HepG2 (cell line): ENCODE measurements around the gene WWP2. TPM values are rescaled to one million over a fixed set of nuclear protein-coding genes. Genes with fewer than 3 reads are reported as not detected.

Experiments
- ATF7 ChIP-seq, 2 experiments: fragments of 450-650 bp in 1 of 2; sonication (generic) in 1 of 2; formaldehyde crosslinking in 1 of 2; IDR thresholded peaks; 2 replicates each; pipeline versions ENCODE4 v1.4.0 to v1.6.1; 2016 to 2020; ENCODE audit warnings: antibody characterized with exemption in 1 of 2, mild to moderate bottlenecking in 1 of 2, missing genetic modification reagents in 1 of 2
- CBFB ChIP-seq: sonication (generic); formaldehyde crosslinking; IDR thresholded peaks from 2 replicates; pipeline ENCODE4 v1.4.0; 2020; ENCODE audit warnings: missing genetic modification reagents
- EEA1 ChIP-seq: sonication (generic); formaldehyde crosslinking; IDR thresholded peaks from 2 replicates; pipeline ENCODE4 v1.5.1; 2020; ENCODE audit warnings: mild to moderate bottlenecking, missing genetic modification reagents, borderline replicate concordance
- FOSL2 ChIP-seq: sonication (generic); formaldehyde crosslinking; IDR thresholded peaks from 2 replicates; pipeline ENCODE4 v1.4.0; 2020; ENCODE audit warnings: missing genetic modification reagents
- GABPB1 ChIP-seq: IDR thresholded peaks from 2 replicates; pipeline ENCODE4 v1.6.1; 2016; ENCODE audit warnings: mild to moderate bottlenecking, missing genetic modification reagents, moderate library complexity, missing compliant biosample characterization
- HMG20A ChIP-seq: IDR thresholded peaks from 2 replicates; pipeline ENCODE4 v1.6.1; 2016; ENCODE audit warnings: borderline replicate concordance
- HOXA7 ChIP-seq: sonication (generic); formaldehyde crosslinking; IDR thresholded peaks from 2 replicates; pipeline ENCODE4 v1.8.1; 2022; ENCODE audit warnings: mild to moderate bottlenecking, missing genetic modification reagents, moderate library complexity
- MAFK ChIP-seq, 2 experiments: IDR thresholded peaks in 1 of 2; conservative IDR thresholded peaks in 1 of 2; 2 replicates each; pipeline ENCODE4 v1.6.1; 2011; ENCODE audit warnings: improper control_type of control experiment in 2 of 2, low read length in 2 of 2
- MEIS1 ChIP-seq: sonication (generic); formaldehyde crosslinking; IDR thresholded peaks from 2 replicates; pipeline ENCODE4 v1.9.0; 2021; ENCODE audit warnings: mild to moderate bottlenecking, missing genetic modification reagents, moderate library complexity, borderline replicate concordance
- YEATS2 ChIP-seq: sonication (generic); formaldehyde crosslinking; IDR thresholded peaks from 2 replicates; pipeline ENCODE4 v1.4.0; 2020; ENCODE audit warnings: missing genetic modification reagents, borderline replicate concordance
- ZNF121 ChIP-seq: sonication (generic); formaldehyde crosslinking; IDR thresholded peaks from 2 replicates; pipeline ENCODE4 v1.5.0; 2020; ENCODE audit warnings: mild to moderate bottlenecking, missing genetic modification reagents
- ZNF143 ChIP-seq: sonication (generic); formaldehyde crosslinking; IDR thresholded peaks from 2 replicates; pipeline ENCODE4 v1.4.0; 2020; ENCODE audit warnings: missing genetic modification reagents
- ZNF207 ChIP-seq: fragments of 450-650 bp; IDR thresholded peaks from 2 replicates; pipeline ENCODE4 v1.6.1; 2016; ENCODE audit warnings: antibody characterized with exemption, borderline replicate concordance
- ZNF510 ChIP-seq: sonication (generic); formaldehyde crosslinking; IDR thresholded peaks from 2 replicates; pipeline ENCODE4 v1.4.0; 2020; ENCODE audit warnings: low read depth, mild to moderate bottlenecking, missing genetic modification reagents
- ZNF577 ChIP-seq: sonication (generic); formaldehyde crosslinking; IDR thresholded peaks from 2 replicates; pipeline ENCODE4 v1.4.0; 2020; ENCODE audit warnings: mild to moderate bottlenecking, low read depth, missing genetic modification reagents, borderline replicate concordance
- ZNF652 ChIP-seq: IDR thresholded peaks from 2 replicates; pipeline ENCODE4 v1.6.1; 2016; ENCODE audit warnings: low read depth, borderline replicate concordance
- ZNF747 ChIP-seq: sonication (generic); formaldehyde crosslinking; IDR thresholded peaks from 2 replicates; pipeline ENCODE4 v1.8.1; 2023; ENCODE audit warnings: missing genetic modification reagents, mild to moderate bottlenecking, borderline replicate concordance
- ZNF761 ChIP-seq: sonication (generic); formaldehyde crosslinking; conservative IDR thresholded peaks from 2 replicates; pipeline ENCODE4 v1.4.0; 2020; ENCODE audit warnings: mild to moderate bottlenecking, missing genetic modification reagents
- ZNF772 ChIP-seq: sonication (generic); formaldehyde crosslinking; IDR thresholded peaks from 2 replicates; pipeline ENCODE4 v1.5.0; 2020; ENCODE audit warnings: mild to moderate bottlenecking, missing genetic modification reagents
- polyA plus RNA-seq, 8 experiments: library from polyadenylated mRNA; depleted of rRNA in 3 of 8; stranded (reverse) in 7 of 8; unstranded in 1 of 8; fragments of >200 nt; fragmentation: Illumina TruSeq in 4 of 8; extraction: Trizol in 4 of 8; gene quantifications; 2 replicates each; pipeline versions ENCODE4 v1.2.1 to v1.2.3, GENCODE V29; 2011 to 2016; ENCODE audit warnings: low read depth in 4 of 8, missing spikeins in 1 of 8, mixed read lengths in 1 of 8; ENCODE audit not compliant: insufficient read depth in 1 of 8
- total RNA-seq, 5 experiments: library from RNA; depleted of rRNA; stranded (reverse); fragments of >200 nt; fragmentation: Illumina TruSeq; extraction: Trizol; gene quantifications; 2 replicates each; pipeline ENCODE4 v1.2.3, GENCODE V29; 2016; ENCODE audit warnings: low read depth in 1 of 5
- TF ChIP-seq, protein P1 (sequence below): sonication (generic); formaldehyde crosslinking; IDR thresholded peaks from 2 replicates; pipeline ENCODE4 v1.4.0; 2020; ENCODE audit warnings: missing genetic modification reagents, borderline replicate concordance
- TF ChIP-seq, protein P2 (sequence below): sonication (generic); formaldehyde crosslinking; IDR thresholded peaks from 2 replicates; pipeline ENCODE4 v1.5.0; 2020; ENCODE audit warnings: missing genetic modification reagents
- TF ChIP-seq, protein P3 (sequence below): sonication (generic); formaldehyde crosslinking; IDR thresholded peaks from 2 replicates; pipeline ENCODE4 v1.4.0; 2020; ENCODE audit warnings: missing genetic modification reagents

The WWP2 gene
- total and polyA plus RNA-seq, 2 of the 13 experiments (the other 11 are each of a cell fraction or from before 2014, with no cell fraction given) = 11.4 to 28.2 TPM

DNA sequence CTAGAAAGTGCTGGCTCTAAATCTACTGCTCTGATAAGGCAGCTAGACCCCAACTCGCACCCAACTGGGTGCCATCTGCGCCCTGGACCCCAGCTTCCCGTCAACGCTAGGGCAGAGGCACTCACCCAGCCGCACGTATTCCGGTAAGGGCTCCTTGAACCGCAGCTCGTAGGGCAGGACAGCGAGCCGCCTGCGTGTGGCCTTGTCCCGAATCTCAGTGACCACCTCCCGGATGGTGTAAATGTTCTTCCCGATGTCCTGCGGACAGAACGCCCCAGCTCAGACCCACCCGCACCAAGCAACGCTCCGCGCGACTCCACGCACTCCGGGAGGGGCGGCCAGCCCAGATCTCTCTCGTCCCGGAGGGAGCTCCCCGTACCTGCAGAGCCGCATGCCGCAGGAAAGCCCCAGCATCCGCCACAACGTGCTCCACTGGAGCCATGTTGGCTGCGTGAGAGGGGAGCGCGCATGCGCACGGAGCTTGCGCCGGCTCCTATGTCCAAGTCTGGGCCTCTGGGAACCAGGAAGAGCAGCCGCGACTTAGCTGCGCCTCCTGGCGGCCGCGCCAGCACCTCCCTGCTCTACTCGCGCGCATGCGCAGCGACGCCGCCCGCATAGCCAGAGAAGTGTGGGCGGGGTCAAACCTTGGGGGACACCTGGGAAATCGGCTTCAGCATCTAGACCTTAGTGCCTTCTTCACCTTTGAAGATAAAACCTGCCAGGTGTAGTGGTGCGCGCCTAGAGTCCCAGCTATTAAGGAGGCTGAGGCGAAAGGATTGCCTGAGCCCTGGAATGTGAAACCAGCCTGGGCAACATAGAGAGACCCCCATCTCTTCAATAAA is 7.4 kb upstream of the WWP2 start, which contains the start of gene NOB1 (continued):
- TF ChIP-seq GABPB1 (CRISPR knock-in tag) (peak; percentile 87), MEIS1 (peak; percentile 84), ZNF510 (CRISPR knock-in tag) (peak; percentile 96), ZNF577 (CRISPR knock-in tag) (no peak), ZNF761 (CRISPR knock-in tag) (peak; percentile 91), ZNF207 (no peak), ZNF747 (CRISPR knock-in tag) (peak; percentile 94; the same call in 1 of the 2 replicates), ZNF772 (CRISPR knock-in tag) (peak; percentile 98), YEATS2 (CRISPR knock-in tag) (peak; percentile 75; the same call in 1 of the 2 replicates), HMG20A (CRISPR knock-in tag) (peak; percentile 49; the same call in 1 of the 2 replicates), ATF7 (IDR thresholded peaks at IDR 0.05) (no peak), ATF7 (CRISPR knock-in tag; IDR thresholded peaks at IDR 0.05) (no peak; the same call in 1 of the 2 replicates), ZNF143 (peak; percentile 83), ZNF652 (no peak), CBFB (CRISPR knock-in tag) (peak; percentile 71), FOSL2 (peak; percentile 37), HOXA7 (CRISPR knock-in tag) (no peak), ZNF121 (peak; percentile 90), EEA1 (CRISPR knock-in tag) (no peak), MAFK (conservative IDR thresholded peaks at IDR 0.05 in 1 of 2, IDR thresholded peaks at IDR 0.05 in 1 of 2; ENCODE audit: low read length in 2 of 2) (no peak)
- TF ChIP-seq, protein P1, sequence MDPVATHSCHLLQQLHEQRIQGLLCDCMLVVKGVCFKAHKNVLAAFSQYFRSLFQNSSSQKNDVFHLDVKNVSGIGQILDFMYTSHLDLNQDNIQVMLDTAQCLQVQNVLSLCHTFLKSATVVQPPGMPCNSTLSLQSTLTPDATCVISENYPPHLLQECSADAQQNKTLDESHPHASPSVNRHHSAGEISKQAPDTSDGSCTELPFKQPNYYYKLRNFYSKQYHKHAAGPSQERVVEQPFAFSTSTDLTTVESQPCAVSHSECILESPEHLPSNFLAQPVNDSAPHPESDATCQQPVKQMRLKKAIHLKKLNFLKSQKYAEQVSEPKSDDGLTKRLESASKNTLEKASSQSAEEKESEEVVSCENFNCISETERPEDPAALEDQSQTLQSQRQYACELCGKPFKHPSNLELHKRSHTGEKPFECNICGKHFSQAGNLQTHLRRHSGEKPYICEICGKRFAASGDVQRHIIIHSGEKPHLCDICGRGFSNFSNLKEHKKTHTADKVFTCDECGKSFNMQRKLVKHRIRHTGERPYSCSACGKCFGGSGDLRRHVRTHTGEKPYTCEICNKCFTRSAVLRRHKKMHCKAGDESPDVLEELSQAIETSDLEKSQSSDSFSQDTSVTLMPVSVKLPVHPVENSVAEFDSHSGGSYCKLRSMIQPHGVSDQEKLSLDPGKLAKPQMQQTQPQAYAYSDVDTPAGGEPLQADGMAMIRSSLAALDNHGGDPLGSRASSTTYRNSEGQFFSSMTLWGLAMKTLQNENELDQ (CRISPR knock-in tag) = peak; percentile 16; the same call in 1 of the 2 replicates
- TF ChIP-seq, protein P2, sequence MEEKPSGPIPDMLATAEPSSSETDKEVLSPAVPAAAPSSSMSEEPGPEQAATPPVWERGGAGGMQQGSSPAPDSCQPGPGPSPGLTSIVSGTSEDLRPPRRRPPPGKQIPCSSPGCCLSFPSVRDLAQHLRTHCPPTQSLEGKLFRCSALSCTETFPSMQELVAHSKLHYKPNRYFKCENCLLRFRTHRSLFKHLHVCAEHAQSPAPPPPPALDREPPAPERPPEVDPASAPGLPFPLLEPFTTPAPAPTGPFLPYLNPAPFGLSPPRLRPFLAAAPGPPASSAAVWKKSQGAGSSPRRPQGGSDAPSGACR (CRISPR knock-in tag) = no peak; the same call in 1 of the 2 replicates
- TF ChIP-seq, protein P3, sequence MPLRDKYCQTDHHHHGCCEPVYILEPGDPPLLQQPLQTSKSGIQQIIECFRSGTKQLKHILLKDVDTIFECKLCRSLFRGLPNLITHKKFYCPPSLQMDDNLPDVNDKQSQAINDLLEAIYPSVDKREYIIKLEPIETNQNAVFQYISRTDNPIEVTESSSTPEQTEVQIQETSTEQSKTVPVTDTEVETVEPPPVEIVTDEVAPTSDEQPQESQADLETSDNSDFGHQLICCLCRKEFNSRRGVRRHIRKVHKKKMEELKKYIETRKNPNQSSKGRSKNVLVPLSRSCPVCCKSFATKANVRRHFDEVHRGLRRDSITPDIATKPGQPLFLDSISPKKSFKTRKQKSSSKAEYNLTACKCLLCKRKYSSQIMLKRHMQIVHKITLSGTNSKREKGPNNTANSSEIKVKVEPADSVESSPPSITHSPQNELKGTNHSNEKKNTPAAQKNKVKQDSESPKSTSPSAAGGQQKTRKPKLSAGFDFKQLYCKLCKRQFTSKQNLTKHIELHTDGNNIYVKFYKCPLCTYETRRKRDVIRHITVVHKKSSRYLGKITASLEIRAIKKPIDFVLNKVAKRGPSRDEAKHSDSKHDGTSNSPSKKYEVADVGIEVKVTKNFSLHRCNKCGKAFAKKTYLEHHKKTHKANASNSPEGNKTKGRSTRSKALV (CRISPR knock-in tag) = no peak
